Liver (tissue), 9 donors: ENCODE data around the gene NPPA. TPM values are rescaled to one million over a fixed set of nuclear protein-coding genes. Genes with fewer than 3 reads are reported as not detected.

Experiments used
- DNase-seq: peaks from one replicate; pipeline ENCODE4 v3.0.0-alpha.2; 2017; ENCODE audit warnings: low spot score
- H3K27ac ChIP-seq, 2 donors: one replicate each; pipeline ENCODE4 v1.7.0; 2013; ENCODE audit warnings: inconsistent platforms in 2 of 2, low read length in 2 of 2, control low read depth in 1 of 2, low read depth in 1 of 2, mild to moderate bottlenecking in 1 of 2
- H3K27me3 ChIP-seq, 4 donors: one replicate each; pipeline versions ENCODE4 v1.6.1 to v1.7.0; 2013; ENCODE audit warnings: low read length in 3 of 4, inconsistent platforms in 1 of 4, mild to moderate bottlenecking in 1 of 4, moderate library complexity in 1 of 4; ENCODE audit not compliant: control insufficient read depth in 4 of 4, insufficient read depth in 4 of 4
- H3K36me3 ChIP-seq, 4 donors: one replicate each; pipeline versions ENCODE4 v1.6.1 to v1.7.0; 2013; ENCODE audit warnings: low read length in 3 of 4, mild to moderate bottlenecking in 3 of 4, low read depth in 1 of 4, moderate library complexity in 1 of 4; ENCODE audit not compliant: control insufficient read depth in 4 of 4, insufficient read depth in 3 of 4
- H3K4me1 ChIP-seq, 4 donors: one replicate each; pipeline versions ENCODE4 v1.6.1 to v1.7.0; 2013; ENCODE audit warnings: low read length in 3 of 4, mild to moderate bottlenecking in 3 of 4, moderate library complexity in 1 of 4; ENCODE audit not compliant: control insufficient read depth in 4 of 4, insufficient read depth in 4 of 4
- H3K4me3 ChIP-seq, 3 donors: one replicate each; pipeline versions ENCODE4 v1.6.1 to v1.7.0; 2013; ENCODE audit warnings: low read length in 3 of 3, control low read depth in 1 of 3, low read depth in 1 of 3, mild to moderate bottlenecking in 1 of 3
- H3K9ac ChIP-seq, 2 donors: one replicate each; pipeline ENCODE4 v1.7.0; 2013; ENCODE audit warnings: low read length in 2 of 2, mild to moderate bottlenecking in 2 of 2, moderate library complexity in 2 of 2, control low read depth in 1 of 2, low read depth in 1 of 2
- H3K9me3 ChIP-seq, 4 donors: one replicate each; pipeline versions ENCODE4 v1.6.1 to v1.7.0; 2013; ENCODE audit warnings: low read length in 3 of 4; ENCODE audit not compliant: control insufficient read depth in 4 of 4
- EGR1 ChIP-seq, 2 donors: IDR thresholded peaks; 2 replicates each; pipeline ENCODE4 v1.6.1; 2016 to 2018; ENCODE audit warnings: antibody characterized with exemption in 2 of 2, low read depth in 2 of 2
- FOXA1 ChIP-seq: IDR thresholded peaks from 2 replicates; pipeline ENCODE4 v1.6.1; 2016; ENCODE audit warnings: antibody characterized with exemption
- FOXA2 ChIP-seq: IDR thresholded peaks from 2 replicates; pipeline ENCODE4 v1.6.1; 2016; ENCODE audit warnings: antibody characterized with exemption
- GABPA ChIP-seq, 2 donors: IDR thresholded peaks in 1 of 2; conservative IDR thresholded peaks in 1 of 2; 2 replicates each; pipeline ENCODE4 v1.6.1; 2016; ENCODE audit warnings: antibody characterized with exemption in 2 of 2, mild to moderate bottlenecking in 1 of 2, moderate library complexity in 1 of 2
- HNF4A ChIP-seq, 2 donors: conservative IDR thresholded peaks; 2 replicates each; pipeline ENCODE4 v1.6.1; 2016; ENCODE audit warnings: antibody characterized with exemption in 2 of 2, mild to moderate bottlenecking in 2 of 2
- HNF4G ChIP-seq: IDR thresholded peaks from 2 replicates; pipeline ENCODE4 v1.6.1; 2016; ENCODE audit warnings: antibody characterized with exemption
- NR2F2 ChIP-seq: IDR thresholded peaks from 2 replicates; pipeline ENCODE4 v1.6.1; 2016; ENCODE audit warnings: antibody characterized with exemption
- SP1 ChIP-seq: IDR thresholded peaks from 2 replicates; pipeline ENCODE4 v1.6.1; 2018; ENCODE audit warnings: antibody characterized with exemption, mild to moderate bottlenecking
- TAF1 ChIP-seq: conservative IDR thresholded peaks from 2 replicates; pipeline ENCODE4 v1.6.1; 2016; ENCODE audit warnings: antibody characterized with exemption, mild to moderate bottlenecking
- YY1 ChIP-seq: IDR thresholded peaks from 2 replicates; pipeline ENCODE4 v1.6.1; 2016; ENCODE audit warnings: antibody characterized with exemption, mild to moderate bottlenecking
- ZBTB33 ChIP-seq: IDR thresholded peaks from 2 replicates; pipeline ENCODE4 v1.6.1; 2016; ENCODE audit warnings: antibody characterized with exemption
- WGBS: extraction: QIAGEN DNeasy Blood & Tissue Kit; methylation state at CpG from one replicate; pipeline ENCODE4 v1.1.7; 2013; 5-methylcytosine and 5-hydroxymethylcytosine counted together
- polyA plus RNA-seq, 2 donors: library from polyadenylated mRNA; stranded (reverse) in 1 of 2; unstranded in 1 of 2; fragments of 200-250 nt in 1 of 2; fragments of >200 nt in 1 of 2; fragmentation: Nextera tagmentation in 1 of 2; extraction: Ambion mirVana in 1 of 2; gene quantifications; one replicate each; pipeline versions ENCODE4 v1.2.1 to v1.2.3, GENCODE V29; 2013 to 2015
- total RNA-seq, 2 donors: library from RNA; depleted of rRNA; stranded (reverse); fragments of >200 nt; gene quantifications; one replicate each; pipeline ENCODE4 v1.2.3, GENCODE V29; 2014
- TF ChIP-seq, protein P1 (sequence below): fragments of 150-350 bp; IDR thresholded peaks from 2 replicates; pipeline ENCODE4 v1.5.1; 2017; ENCODE audit warnings: improper control_type of control experiment, low read depth, low read length; ENCODE audit not compliant: missing input control
- donor health status: healthy.
- donor health status: healthy.
- donor health status: healthy.
- donor health status: healthy.
- donor health status: healthy.

The NPPA gene
- total and polyA plus RNA-seq, 4 donors, result 0.12 TPM; not detected in 3

DNA sequence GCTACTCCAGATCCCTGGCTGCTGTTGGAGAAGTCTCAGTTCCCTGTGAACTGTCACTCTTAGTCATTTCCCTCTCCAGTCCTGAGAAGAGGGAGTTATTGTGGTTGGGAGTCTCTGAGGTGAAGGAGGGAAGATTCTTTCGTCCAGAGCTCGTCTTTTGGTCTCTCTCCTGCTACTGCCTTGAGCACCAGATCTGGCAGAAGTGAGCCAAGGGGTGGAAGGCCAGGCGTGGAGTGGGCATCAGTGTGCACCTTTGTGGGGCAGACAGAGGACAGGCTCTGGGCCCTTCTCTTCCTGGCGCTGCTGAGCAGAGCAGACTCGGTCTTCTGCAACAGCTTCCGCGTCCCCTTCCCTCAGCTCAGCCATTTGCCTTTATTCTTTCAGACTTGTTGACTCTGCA lies 22.5 kb downstream of the NPPA start:
- TF ChIP-seq FOXA2 (no peak), YY1 (no peak), HNF4G (no peak), NR2F2 (no peak), FOXA1 (no peak), GABPA (IDR thresholded peaks at IDR 0.05 in 1 of 2, conservative IDR thresholded peaks at IDR 0.05 in 1 of 2) (no peak), SP1 (no peak), TAF1 (no peak), HNF4A (conservative IDR thresholded peaks at IDR 0.05) (no peak)
- TF ChIP-seq, protein P1, sequence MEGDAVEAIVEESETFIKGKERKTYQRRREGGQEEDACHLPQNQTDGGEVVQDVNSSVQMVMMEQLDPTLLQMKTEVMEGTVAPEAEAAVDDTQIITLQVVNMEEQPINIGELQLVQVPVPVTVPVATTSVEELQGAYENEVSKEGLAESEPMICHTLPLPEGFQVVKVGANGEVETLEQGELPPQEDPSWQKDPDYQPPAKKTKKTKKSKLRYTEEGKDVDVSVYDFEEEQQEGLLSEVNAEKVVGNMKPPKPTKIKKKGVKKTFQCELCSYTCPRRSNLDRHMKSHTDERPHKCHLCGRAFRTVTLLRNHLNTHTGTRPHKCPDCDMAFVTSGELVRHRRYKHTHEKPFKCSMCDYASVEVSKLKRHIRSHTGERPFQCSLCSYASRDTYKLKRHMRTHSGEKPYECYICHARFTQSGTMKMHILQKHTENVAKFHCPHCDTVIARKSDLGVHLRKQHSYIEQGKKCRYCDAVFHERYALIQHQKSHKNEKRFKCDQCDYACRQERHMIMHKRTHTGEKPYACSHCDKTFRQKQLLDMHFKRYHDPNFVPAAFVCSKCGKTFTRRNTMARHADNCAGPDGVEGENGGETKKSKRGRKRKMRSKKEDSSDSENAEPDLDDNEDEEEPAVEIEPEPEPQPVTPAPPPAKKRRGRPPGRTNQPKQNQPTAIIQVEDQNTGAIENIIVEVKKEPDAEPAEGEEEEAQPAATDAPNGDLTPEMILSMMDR, result no peak

DNA sequence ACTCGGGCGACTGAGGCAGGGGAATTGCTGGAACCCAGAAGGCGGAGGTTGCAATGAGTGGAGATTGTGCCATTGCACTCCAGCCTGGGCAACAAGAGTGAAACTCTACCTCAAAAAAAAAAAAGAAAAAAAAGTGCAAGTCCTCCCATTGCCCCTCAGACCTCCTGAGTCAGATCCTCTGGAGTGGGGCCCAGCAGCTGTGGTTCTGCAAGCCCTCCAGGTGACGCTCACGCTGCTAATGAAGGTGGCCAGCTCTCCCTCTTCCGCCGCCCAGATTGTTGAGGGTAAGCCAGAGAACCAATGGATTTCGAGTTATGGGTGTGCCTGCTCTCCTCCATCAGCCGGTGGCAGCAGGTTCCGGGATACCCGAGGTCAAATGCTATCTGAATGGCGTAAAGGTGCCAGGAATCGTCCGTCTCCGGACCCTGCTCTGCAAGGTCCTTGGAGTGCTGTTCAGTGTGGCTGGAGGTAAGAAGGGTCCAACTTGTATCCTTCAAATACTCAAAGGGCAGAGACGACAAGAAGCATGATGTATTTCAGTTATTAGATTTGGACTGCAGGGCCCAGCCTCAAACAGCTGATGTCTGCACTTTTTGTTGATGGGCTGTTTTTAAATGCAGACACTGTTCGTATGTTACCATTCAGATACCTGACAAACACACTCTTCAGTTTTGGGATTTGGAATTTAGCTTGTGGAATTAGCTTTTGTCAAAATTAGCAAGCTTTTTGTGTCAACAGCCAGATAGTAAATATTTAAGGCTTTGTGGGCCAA lies 24.0 kb downstream of the NPPA start:
- 90% methylated on average over 17 of the region's 17 CpGs for WGBS
- Histone ChIP-seq H3K4me1 (no peaks in the 10 kb centered on the region), H3K27ac (no peak overlapping the region), H3K9me3 (no peaks in the 10 kb centered on the region), H3K36me3 (peaks cover 19 to 67% (median 43%) of the 10 kb centered on the region in 4 donors), H3K27me3 (no peaks in the 10 kb centered on the region), H3K9ac (no peak overlapping the region), H3K4me3 (no peak overlapping the region)
- DNase-seq, result no peak
- TF ChIP-seq EGR1 (IDR thresholded peaks at IDR 0.05; ENCODE audit: low read depth in 2 of 2), result no peak
- no peak for TF ChIP-seq HNF4A (conservative IDR thresholded peaks at IDR 0.05)
- TF ChIP-seq, protein P1, result no peak
- TF ChIP-seq ZBTB33, result no peak
- no peak for TF ChIP-seq NR2F2
- TF ChIP-seq YY1, result no peak

More for the DNA sequence above, 22.5 kb downstream of the NPPA start:
- Histone ChIP-seq H3K4me3 (no peak overlapping the region), H3K27me3 (no peaks in the 10 kb centered on the region), H3K36me3 (peaks cover 26 to 72% (median 44%) of the 10 kb centered on the region in 4 donors), H3K4me1 (no peaks in the 10 kb centered on the region), H3K9me3 (no peaks in the 10 kb centered on the region), H3K9ac (no peak overlapping the region), H3K27ac (no peak overlapping the region)
- 95% methylated on average over 7 of the region's 7 CpGs for WGBS
- no peak for DNase-seq
